Activated T-cell treated with anti-CD3 and anti-CD28 coated beads, Interleukin-2, amount 50 U/mL, for 4 hours (primary cell): ENCODE results near the gene APBA2. TPM values are rescaled to one million over a fixed set of nuclear protein-coding genes. Genes with fewer than 3 reads are reported as not detected.

ENCODE experiments used
- ATAC-seq, 2 donors: fragments of 200-7000 bp; cut with Tn5 transposase; one replicate each; pipeline ENCODE4 v1.10.0; 2021
- DNase-seq: peaks from one replicate; pipeline ENCODE4 v3.0.0-alpha.2; 2020
- H3K27me3 Mint-ChIP-seq: one replicate; pipeline ENCODE4 v1.8.0; 2021; ENCODE audit warnings: low read depth, mixed read lengths
- H3K36me3 Mint-ChIP-seq: one replicate; pipeline ENCODE4 v1.8.0; 2022; ENCODE audit warnings: mixed read lengths; ENCODE audit not compliant: insufficient read depth
- H3K4me1 Mint-ChIP-seq: one replicate; pipeline ENCODE4 v1.8.0; 2021; ENCODE audit warnings: low read depth, mixed read lengths
- H3K4me3 Mint-ChIP-seq: one replicate; pipeline ENCODE4 v1.8.0; 2021; ENCODE audit warnings: mild to moderate bottlenecking, moderate library complexity, mixed read lengths
- H3K9me3 Mint-ChIP-seq: one replicate; pipeline ENCODE4 v1.8.0; 2021; ENCODE audit warnings: mixed read lengths
- total RNA-seq, 3 donors: library from RNA; stranded (reverse); gene quantifications; one replicate each; pipeline ENCODE4 v1.2.1, GENCODE V29; 2021

Gene APBA2
- total RNA-seq, 3 donors from 2014 or later = 11.0 to 14.7 (median 14.5) TPM

DNA sequence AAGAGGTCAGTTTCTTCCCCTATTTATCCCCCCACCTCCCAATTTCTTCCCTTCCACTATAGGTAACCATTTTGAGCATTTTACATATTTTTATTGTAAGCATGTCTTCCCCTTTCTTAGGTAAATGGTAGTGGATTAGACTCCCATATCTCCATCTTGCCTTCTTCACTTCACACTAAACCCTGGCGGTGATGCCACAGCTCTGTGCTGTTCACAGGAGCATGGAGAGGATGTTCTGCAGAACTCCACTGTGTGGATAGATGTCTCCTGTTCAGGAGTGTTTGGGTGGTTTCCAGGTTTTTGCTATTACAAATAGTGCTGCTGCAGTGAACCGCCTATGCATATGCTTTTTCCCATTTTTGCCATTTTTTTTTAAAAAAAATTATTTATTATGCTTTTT is 201.1 kb downstream of the APBA2 start:
- H3K4me3 Mint-ChIP-seq = no peak overlapping the region
- peaks cover 4% of the 10 kb centered on the region for H3K9me3 Mint-ChIP-seq

DNA sequence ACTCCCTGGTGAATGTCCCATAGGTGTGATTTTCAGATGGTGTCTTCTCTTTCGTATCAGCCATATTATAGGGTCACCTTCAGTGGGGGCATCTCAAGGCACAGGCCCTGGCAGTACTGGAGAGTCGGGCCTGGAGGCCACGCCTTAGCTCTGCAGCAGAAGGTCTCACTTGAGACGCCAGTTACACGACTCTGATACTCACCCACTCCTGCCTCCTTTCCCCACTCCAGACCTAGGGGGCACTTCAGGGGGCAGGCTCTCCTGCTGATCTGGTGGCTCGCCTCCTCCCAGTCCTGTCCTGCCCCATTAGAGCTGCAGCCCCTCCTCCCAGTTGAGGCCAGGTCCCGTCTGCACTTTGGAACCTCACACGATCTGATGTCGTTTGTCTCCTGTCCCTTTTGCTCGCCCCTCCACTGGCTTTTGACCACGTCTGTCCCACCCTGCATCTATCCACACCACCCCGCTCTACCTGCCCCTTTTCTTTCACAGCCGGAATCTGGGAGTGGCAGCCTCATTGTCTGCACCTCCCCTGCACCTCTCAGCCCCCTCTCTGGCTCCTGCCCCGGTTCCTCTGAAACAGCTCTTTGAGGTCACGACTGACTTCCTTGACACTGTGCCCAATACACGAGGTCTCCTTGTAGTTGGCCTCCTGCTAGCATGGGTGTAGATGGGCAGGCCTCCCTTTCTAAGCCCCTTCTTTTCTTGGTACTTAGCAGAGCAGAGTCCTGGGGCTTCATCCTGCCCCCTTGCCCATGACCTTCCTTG is 201.9 kb downstream of the APBA2 start:
- H3K27me3 Mint-ChIP-seq = no peaks in the 10 kb centered on the region
- H3K4me3 Mint-ChIP-seq = no peak overlapping the region
- H3K36me3 Mint-ChIP-seq = peaks cover 6% of the 10 kb centered on the region
- peaks cover 4% of the 10 kb centered on the region for H3K9me3 Mint-ChIP-seq
- ATAC-seq (no peak), DNase-seq (no peak)
- peaks cover 32% of the 10 kb centered on the region for H3K4me1 Mint-ChIP-seq

More for the DNA sequence above, 201.1 kb downstream of the APBA2 start:
- DNase-seq (no peak), ATAC-seq (no peak)
- H3K27me3 Mint-ChIP-seq = no peaks in the 10 kb centered on the region
- H3K4me1 Mint-ChIP-seq = peaks cover 32% of the 10 kb centered on the region
- peaks cover 8% of the 10 kb centered on the region for H3K36me3 Mint-ChIP-seq

DNA sequence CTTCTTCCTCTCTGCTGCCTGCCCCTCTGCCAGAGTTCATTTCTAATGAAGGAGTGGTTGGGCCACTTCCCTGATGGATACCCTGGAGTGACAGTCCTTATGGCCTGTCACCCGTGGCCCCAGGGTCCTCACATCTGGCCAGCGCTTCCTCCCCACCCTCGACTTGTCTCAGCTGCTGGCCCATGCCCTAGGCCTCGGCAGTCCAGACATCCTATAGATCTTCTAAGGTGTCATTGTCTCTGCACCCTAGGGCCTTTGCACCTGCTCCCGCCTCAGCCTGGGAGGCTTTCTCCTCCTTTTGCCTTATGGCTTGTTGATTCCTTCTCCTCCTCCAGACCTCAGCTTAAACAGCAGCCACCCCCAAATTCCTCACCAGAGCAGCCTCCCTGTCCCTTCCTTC is 202.9 kb downstream of the APBA2 start:
- Mint-ChIP-seq H3K4me1 (peaks cover 32% of the 10 kb centered on the region), H3K36me3 (peaks cover 6% of the 10 kb centered on the region), H3K27me3 (no peaks in the 10 kb centered on the region), H3K9me3 (peaks cover 4% of the 10 kb centered on the region), H3K4me3 (no peak overlapping the region)
- ATAC-seq (no peak), DNase-seq (no peak)

DNA sequence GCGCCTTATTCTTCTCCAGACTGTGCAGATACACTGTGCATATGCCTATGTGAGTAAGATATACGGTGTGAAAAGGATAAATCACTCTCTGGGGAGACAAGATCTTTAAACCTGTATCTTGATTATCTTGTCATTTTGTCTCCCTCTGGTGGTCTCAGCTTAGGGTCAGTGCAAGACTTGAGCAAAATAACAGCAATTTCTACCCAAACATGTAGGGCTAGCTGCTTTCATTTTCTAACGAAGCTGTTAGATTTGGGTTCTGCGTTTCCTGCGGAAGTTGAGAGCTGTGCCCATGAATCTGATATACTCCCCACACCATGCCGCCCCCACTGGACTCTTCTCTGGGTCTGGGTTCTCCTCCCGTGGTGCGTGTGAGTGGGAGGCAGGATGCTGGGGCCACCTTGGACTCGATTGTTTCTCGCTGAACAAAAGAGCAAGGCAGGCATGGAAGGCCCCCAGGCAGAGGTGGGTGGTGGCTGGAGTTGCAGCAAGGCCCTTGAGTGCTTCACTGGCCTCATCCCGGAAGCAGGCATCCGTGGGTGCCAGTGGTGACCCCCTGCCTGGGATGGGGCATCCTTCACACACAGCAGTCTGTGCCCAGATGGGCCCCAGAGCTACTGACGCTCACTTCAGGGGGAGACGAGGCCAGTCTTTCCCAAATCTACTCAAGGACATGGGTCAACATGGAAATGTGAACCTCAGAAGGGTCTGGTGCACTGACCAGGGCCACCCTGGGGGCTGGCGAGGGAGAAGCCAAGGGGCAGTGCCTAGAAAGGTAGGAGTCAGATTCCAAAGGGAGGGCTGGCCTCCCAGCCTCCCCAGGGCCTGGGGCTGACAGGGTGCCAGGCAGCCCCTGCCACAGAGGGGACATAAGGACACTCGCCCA is 204.2 kb downstream of the APBA2 start:
- H3K36me3 Mint-ChIP-seq = peaks cover 2% of the 10 kb centered on the region
- H3K9me3 Mint-ChIP-seq = no peaks in the 10 kb centered on the region
- DNase-seq (no peak), ATAC-seq (peak; percentile 47 to 58)
- no peaks in the 10 kb centered on the region for H3K27me3 Mint-ChIP-seq
- peak overlapping the region; percentile 70 for H3K4me3 Mint-ChIP-seq
- peaks cover 30% of the 10 kb centered on the region for H3K4me1 Mint-ChIP-seq

DNA sequence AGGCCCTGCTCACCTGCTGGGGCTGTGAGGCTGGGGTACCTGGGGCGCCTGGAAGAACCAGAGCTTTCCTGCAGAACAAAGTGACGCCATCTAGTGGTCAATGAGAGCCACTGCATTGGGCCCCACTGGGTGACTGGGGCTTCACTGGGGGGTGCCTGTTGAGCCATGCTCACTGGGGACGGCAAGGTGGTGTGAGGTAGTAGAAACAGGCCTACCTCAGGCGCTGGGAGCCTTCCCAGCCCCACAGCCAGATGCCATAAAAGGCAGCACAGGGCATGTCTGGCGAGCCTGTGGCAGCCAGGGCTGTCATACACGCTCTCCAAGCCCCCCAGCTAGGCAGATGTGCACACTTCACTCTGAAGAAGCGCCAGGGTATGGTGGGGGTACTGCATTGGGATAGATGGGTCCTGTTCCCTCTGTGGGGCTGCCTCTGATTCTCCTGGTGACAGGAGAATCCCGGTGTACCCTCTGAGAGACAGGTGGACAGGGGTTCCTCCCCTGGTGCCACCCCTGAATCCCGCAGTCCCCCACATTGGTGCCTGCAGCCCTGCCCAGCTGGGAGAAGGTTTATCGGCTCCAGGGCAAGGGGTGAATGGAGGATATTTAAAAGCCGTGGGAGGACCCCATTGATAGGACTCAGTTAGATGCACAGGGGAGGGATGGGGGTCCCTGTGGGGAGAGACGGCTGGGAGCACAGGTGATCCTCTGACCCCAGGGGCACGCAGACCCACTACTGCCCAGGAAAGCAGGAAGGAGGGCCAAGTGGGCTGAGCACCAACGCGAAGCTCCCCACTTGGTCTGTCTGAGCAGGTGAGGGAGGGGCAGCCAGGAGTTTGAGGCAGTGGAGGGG is 205.1 kb downstream of the APBA2 start:
- peaks cover 30% of the 10 kb centered on the region for H3K4me1 Mint-ChIP-seq
- H3K4me3 Mint-ChIP-seq = no peak overlapping the region
- peaks cover 5% of the 10 kb centered on the region for H3K36me3 Mint-ChIP-seq
- H3K27me3 Mint-ChIP-seq = no peaks in the 10 kb centered on the region
- DNase-seq = peak; percentile 55
- no peaks in the 10 kb centered on the region for H3K9me3 Mint-ChIP-seq
- peak; percentile 44 to 69 for ATAC-seq

DNA sequence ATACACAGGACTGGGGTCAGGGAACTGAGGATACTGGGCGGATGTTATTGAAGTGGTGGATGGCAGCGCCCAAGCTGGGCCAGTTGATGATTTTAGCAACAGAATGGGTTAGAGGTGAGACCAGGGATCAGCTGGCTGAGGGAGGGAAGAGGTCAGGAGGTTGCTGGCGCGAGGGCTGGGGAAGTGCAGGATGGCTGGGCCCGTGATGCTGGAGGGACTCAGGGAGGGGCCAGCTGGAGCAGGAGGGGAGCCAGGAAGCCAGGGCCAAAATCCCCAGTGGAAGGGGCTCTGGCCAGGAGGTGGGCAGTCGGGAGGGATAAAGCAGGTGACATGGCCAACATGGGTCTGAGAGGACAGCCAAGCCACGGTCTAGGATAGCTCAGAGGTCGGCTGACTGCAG is 205.9 kb downstream of the APBA2 start:
- Mint-ChIP-seq H3K36me3 (peaks cover 5% of the 10 kb centered on the region), H3K4me1 (peaks cover 30% of the 10 kb centered on the region), H3K9me3 (no peaks in the 10 kb centered on the region), H3K27me3 (no peaks in the 10 kb centered on the region), H3K4me3 (no peak overlapping the region)
- DNase-seq = no peak
- no peak for ATAC-seq

DNA sequence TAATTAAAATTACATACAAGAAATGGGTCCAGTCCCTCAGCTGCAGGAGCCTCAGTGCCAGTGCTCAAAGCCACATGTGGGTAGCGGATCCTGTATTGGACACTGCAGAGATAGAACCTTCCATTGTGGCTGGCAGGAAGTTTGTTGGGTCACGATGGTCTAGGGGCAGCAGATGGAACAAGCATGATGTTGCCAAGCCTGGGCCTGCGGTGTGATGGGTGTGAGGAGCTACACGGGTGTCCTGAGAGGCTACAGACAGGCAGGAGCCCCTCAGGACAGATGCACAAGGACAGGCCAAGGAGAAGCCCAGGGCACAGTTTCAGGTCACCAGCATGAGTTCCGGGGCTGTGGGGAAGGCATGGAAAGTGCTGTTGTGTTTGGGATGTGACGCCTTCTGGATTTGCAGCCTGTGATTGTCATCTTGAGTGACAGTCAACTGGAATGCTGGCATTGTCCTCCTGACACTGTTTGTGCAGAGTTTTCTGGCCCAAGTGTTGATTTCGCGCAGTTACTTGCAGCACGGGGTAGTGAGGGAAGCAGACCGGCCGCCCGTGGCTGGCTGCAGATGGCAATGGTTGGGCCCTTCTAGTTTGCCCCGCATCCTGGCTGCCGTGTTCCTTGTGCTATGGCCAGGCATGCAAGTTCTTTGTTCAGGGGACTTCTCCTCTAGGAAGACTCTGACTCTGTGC is 206.7 kb downstream of the APBA2 start:
- Mint-ChIP-seq H3K4me1 (peaks cover 25% of the 10 kb centered on the region), H3K27me3 (no peaks in the 10 kb centered on the region), H3K9me3 (no peaks in the 10 kb centered on the region), H3K36me3 (peaks cover 5% of the 10 kb centered on the region), H3K4me3 (no peak overlapping the region)
- ATAC-seq (no peak), DNase-seq (no peak)

DNA sequence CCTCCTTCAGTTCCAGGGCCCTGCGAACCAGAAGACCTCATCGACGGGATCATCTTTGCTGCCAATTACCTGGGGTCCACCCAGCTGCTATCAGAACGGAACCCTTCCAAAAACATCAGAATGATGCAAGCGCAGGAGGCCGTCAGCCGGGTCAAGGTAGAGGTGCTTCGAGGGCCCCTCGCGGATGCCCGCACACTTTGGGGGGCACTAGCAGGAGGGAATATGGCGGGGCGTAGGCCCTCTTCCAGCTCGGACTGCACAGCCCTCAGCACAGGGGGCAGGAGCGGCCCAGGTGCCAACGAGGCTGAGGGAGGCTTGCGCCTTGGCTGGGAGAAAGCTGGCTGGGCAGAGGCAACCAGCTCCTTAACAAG is 207.3 kb downstream of the APBA2 start:
- Mint-ChIP-seq H3K36me3 (peaks cover 7% of the 10 kb centered on the region), H3K27me3 (no peaks in the 10 kb centered on the region), H3K4me3 (no peak overlapping the region), H3K4me1 (peaks cover 20% of the 10 kb centered on the region), H3K9me3 (no peaks in the 10 kb centered on the region)
- DNase-seq (no peak), ATAC-seq (no peak)

DNA sequence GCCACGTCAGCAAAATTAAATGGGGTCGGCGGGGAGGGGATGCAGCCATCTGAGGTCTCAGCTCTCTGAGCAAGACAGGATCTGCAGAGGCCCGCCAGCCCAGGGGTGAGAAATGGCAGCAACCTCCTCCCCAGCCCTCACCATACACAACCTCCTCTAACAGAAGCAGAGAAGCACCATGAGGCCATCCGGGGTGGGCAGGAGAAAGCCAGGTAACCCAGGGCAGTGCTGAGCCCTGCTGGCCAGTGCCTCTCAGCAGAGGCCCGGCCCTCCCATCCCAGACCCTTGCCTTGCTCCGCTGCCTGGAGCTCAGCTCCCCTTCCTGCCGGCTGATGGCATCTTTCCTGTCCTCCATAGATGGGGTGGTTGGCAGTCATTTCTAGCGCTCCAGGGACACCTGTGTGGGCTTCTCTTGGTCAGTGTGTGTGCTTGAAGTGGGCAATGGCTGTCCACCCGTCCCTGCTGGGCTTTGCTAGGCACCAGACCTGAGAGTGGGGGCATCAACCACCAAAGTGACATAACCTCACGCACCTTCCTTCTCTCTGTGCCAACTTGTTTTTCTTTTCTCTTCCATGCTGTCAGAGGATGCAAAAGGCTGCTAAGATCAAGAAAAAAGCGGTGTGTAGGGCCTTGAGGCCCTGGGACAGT is 208.0 kb downstream of the APBA2 start:
- DNase-seq = no peak
- no peak for ATAC-seq
- H3K4me1 Mint-ChIP-seq = peaks cover 12% of the 10 kb centered on the region
- no peaks in the 10 kb centered on the region for H3K9me3 Mint-ChIP-seq
- H3K27me3 Mint-ChIP-seq = no peaks in the 10 kb centered on the region
- peaks cover 7% of the 10 kb centered on the region for H3K36me3 Mint-ChIP-seq
- H3K4me3 Mint-ChIP-seq = no peak overlapping the region

DNA sequence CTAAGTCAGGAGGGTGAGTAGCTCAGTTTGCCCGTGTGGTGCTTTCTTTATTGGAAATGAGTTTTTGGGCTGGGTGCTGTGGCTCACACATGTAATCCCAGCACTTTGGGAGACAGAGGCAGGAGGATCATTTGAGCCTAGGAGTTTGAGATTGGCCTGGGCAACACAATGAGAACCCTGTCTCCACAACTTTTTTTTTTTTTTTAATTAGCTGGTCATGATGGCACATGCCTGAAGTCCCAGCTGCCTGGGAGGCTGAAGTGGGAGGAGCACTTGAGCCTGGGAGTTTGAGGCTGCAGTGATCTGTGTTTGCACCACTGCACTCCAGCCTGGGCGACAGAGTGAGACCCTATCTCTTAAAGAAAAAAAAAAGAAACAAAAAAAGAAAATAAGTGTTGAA is 208.9 kb downstream of the APBA2 start:
- ATAC-seq (no peak), DNase-seq (no peak)
- peaks cover 6% of the 10 kb centered on the region for H3K4me1 Mint-ChIP-seq
- H3K9me3 Mint-ChIP-seq = no peaks in the 10 kb centered on the region
- no peak overlapping the region for H3K4me3 Mint-ChIP-seq
- H3K27me3 Mint-ChIP-seq = no peaks in the 10 kb centered on the region
- peaks cover 11% of the 10 kb centered on the region for H3K36me3 Mint-ChIP-seq

DNA sequence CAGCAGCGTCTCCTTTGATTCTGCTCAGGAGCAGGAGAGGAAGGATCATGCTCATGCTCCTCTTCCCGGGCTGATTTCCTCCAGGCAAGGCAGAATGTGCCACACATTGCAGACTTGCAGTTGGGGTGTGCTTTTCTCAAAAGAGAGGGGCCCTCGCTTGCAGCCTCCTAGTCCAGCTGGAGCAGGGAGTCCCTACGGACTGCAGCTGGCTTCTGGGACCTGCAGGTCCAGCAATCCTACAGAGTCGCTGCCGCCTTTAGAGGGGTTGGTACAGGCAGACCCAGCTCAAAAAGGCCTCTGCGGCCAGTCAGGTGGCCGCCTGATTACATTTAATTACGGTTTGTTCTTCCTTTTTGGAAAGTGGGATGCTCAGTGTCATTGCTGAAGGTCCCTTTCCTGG is 210.0 kb downstream of the APBA2 start:
- Mint-ChIP-seq H3K4me1 (no peaks in the 10 kb centered on the region), H3K4me3 (no peak overlapping the region), H3K36me3 (peaks cover 11% of the 10 kb centered on the region), H3K9me3 (no peaks in the 10 kb centered on the region), H3K27me3 (no peaks in the 10 kb centered on the region)
- DNase-seq = no peak
- ATAC-seq = no peak

DNA sequence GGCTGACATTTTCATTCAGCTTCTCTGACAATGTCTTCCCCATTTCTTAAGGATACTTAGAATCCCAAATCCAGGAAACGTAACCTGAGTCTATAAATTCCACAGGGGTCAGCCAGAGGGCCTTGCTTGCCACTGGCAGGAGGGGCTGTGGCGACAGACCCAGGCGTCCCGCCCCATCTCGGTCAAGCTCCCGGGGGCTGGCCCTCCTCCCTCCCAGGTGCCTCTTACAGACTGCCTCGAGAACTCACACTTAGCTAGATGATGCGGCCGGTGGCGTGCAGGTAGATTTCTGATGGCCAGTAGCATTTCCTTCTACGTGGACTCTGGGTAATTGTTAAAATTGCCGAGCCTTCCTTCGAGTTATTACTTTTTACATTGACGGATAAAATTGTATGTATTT is 211.4 kb downstream of the APBA2 start:
- no peaks in the 10 kb centered on the region for H3K27me3 Mint-ChIP-seq
- H3K4me3 Mint-ChIP-seq = no peak overlapping the region
- H3K9me3 Mint-ChIP-seq = no peaks in the 10 kb centered on the region
- H3K36me3 Mint-ChIP-seq = peaks cover 11% of the 10 kb centered on the region
- no peaks in the 10 kb centered on the region for H3K4me1 Mint-ChIP-seq
- DNase-seq = no peak
- ATAC-seq = no peak

DNA sequence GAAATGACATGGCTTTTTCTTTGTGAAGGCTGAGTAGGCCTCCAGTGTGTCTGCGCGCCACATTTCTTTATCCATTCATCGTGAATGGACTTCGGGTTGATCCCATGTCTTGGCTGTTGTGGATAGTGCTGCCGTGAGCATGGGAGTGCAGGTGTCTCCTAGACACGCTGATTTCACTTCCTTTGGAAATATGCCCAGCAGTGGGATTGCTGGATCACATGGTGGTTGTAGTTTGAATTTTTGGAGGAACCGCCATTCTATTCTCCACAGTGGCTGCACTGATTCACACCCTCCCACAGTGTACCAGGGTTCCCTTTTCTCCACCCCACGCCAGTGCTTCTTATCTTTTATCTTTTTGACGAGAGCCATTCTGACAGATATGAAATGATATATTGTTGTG is 212.2 kb downstream of the APBA2 start:
- no peaks in the 10 kb centered on the region for H3K27me3 Mint-ChIP-seq
- peaks cover 3% of the 10 kb centered on the region for H3K4me1 Mint-ChIP-seq
- H3K4me3 Mint-ChIP-seq = no peak overlapping the region
- H3K9me3 Mint-ChIP-seq = no peaks in the 10 kb centered on the region
- DNase-seq (no peak), ATAC-seq (no peak)
- H3K36me3 Mint-ChIP-seq = peaks cover 11% of the 10 kb centered on the region
